Measurements from ENCODE around the gene CDX2.
"Not testable (repeated sequence)": the region's sequence is repeated elsewhere in the genome, so short reads cannot be mapped to it uniquely, and the experiment has no call there.

The CDX2 gene

GRCh38 chr13:27964741-27965323 is 4.3 kb downstream of the CDX2 start:
- DNase-seq, result no peak

GRCh38 chr13:27964206-27964605 is 4.9 kb downstream of the CDX2 start:
- DNase-seq, result not testable (repeated sequence)

GRCh38 chr13:27963491-27963890 is 5.6 kb downstream of the CDX2 start:
- no peak for DNase-seq

- DNase-seq, result no peak
These were observed 6.1 kb downstream of the CDX2 start for GRCh38 chr13:27962982-27963381.

GRCh38 chr13:27962128-27962841 is 6.8 kb downstream of the CDX2 start:
- DNase-seq, result no peak

- DNase-seq, result no peak
These were observed 7.7 kb downstream of the CDX2 start for GRCh38 chr13:27961227-27962085.

- peak; percentile 69 to 76 for DNase-seq
These were observed 8.5 kb downstream of the CDX2 start for GRCh38 chr13:27960362-27961226.

GRCh38 chr13:27959976-27960361 is 9.1 kb downstream of the CDX2 start:
- DNase-seq, result no peak

- no peak for DNase-seq
These were observed 12.4 kb downstream of the CDX2 start for GRCh38 chr13:27956576-27957300.

- no peak for DNase-seq
These were observed 14.0 kb downstream of the CDX2 start for GRCh38 chr13:27955014-27955591.

GRCh38 chr13:27954406-27954851 is 14.7 kb downstream of the CDX2 start:
- DNase-seq, result peak; percentile 42 to 78

- DNase-seq, result peak; percentile 60 to 87
These were observed 15.3 kb downstream of the CDX2 start for GRCh38 chr13:27953676-27954405.

GRCh38 chr13:27952876-27953675 is 16.0 kb downstream of the CDX2 start:
- DNase-seq, result peak; percentile 37 to 49

- no peak for DNase-seq
These were observed 26.1 kb downstream of the CDX2 start for GRCh38 chr13:27942972-27943371.

GRCh38 chr13:27933580-27934328 is 35.4 kb downstream of the CDX2 start:
- DNase-seq, result no peak

GRCh38 chr13:27933118-27933517 is 36.0 kb downstream of the CDX2 start:
- DNase-seq, result no peak

GRCh38 chr13:27929868-27930267 is 39.2 kb downstream of the CDX2 start:
- DNase-seq, result no peak

GRCh38 chr13:27928805-27929753 is 40.0 kb downstream of the CDX2 start:
- DNase-seq, result no peak

Data from SHP77 (cell line).